ENCODE data around the gene TTLL9.

GRCh38 chr20:31937820-31938219, 67.4 kb downstream of the TTLL9 start:
- TF ChIP-seq, protein P1, sequence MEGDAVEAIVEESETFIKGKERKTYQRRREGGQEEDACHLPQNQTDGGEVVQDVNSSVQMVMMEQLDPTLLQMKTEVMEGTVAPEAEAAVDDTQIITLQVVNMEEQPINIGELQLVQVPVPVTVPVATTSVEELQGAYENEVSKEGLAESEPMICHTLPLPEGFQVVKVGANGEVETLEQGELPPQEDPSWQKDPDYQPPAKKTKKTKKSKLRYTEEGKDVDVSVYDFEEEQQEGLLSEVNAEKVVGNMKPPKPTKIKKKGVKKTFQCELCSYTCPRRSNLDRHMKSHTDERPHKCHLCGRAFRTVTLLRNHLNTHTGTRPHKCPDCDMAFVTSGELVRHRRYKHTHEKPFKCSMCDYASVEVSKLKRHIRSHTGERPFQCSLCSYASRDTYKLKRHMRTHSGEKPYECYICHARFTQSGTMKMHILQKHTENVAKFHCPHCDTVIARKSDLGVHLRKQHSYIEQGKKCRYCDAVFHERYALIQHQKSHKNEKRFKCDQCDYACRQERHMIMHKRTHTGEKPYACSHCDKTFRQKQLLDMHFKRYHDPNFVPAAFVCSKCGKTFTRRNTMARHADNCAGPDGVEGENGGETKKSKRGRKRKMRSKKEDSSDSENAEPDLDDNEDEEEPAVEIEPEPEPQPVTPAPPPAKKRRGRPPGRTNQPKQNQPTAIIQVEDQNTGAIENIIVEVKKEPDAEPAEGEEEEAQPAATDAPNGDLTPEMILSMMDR (IDR thresholded peaks at IDR 0.05): no peak
- TF ChIP-seq POLR2AphosphoS5 (IDR thresholded peaks at IDR 0.05) (no peak), POLR2A (IDR thresholded peaks at IDR 0.05) (no peak), EP300 (IDR thresholded peaks at IDR 0.05) (no peak)

Data from stomach (tissue), 4 donors.